HG03196 (cell line): ENCODE data around the gene GRB10.

Experiments
- ATAC-seq: cut with Tn5 transposase; IDR thresholded peaks from one replicate; pipeline ENCODE4 v1.9.1; 2021; ENCODE audit not compliant: unreplicated experiment

The GRB10 gene

GRCh38 chr7:50658696-50659095 is 124.0 kb downstream of the GRB10 start:
- ATAC-seq: no peak

GRCh38 chr7:50657912-50658311 is 124.8 kb downstream of the GRB10 start:
- ATAC-seq: no peak

- ATAC-seq: no peak
Observed at GRCh38 chr7:50657341-50657873, 125.3 kb downstream of the GRB10 start.

- ATAC-seq: no peak
Observed at GRCh38 chr7:50656141-50656895, 126.4 kb downstream of the GRB10 start.

GRCh38 chr7:50655490-50655889 is 127.2 kb downstream of the GRB10 start:
- ATAC-seq: no peak

GRCh38 chr7:50655020-50655419 is 127.7 kb downstream of the GRB10 start:
- ATAC-seq: no peak

- ATAC-seq: no peak
Observed at GRCh38 chr7:50653981-50654425, 128.7 kb downstream of the GRB10 start.

GRCh38 chr7:50653126-50653864 is 129.4 kb downstream of the GRB10 start:
- no peak for ATAC-seq

GRCh38 chr7:50652400-50653125 is 130.1 kb downstream of the GRB10 start:
- ATAC-seq: no peak

- ATAC-seq: no peak
Observed at GRCh38 chr7:50651271-50651989, 131.3 kb downstream of the GRB10 start.

GRCh38 chr7:50650057-50650664 is 132.5 kb downstream of the GRB10 start:
- ATAC-seq: no peak

GRCh38 chr7:50649259-50649885 is 133.3 kb downstream of the GRB10 start:
- no peak for ATAC-seq

GRCh38 chr7:50648570-50649169 is 134.0 kb downstream of the GRB10 start:
- ATAC-seq: no peak

GRCh38 chr7:50648076-50648475 is 134.6 kb downstream of the GRB10 start:
- ATAC-seq: no peak

GRCh38 chr7:50647286-50647980 is 135.3 kb downstream of the GRB10 start:
- no peak for ATAC-seq

- ATAC-seq: no peak
Observed at GRCh38 chr7:50646069-50646468, 136.6 kb downstream of the GRB10 start.

- ATAC-seq: no peak
Observed at GRCh38 chr7:50645186-50645585, 137.5 kb downstream of the GRB10 start.

GRCh38 chr7:50644586-50644985 is 138.1 kb downstream of the GRB10 start:
- no peak for ATAC-seq

- no peak for ATAC-seq
Observed at GRCh38 chr7:50644114-50644513, 138.6 kb downstream of the GRB10 start.
